ENCODE results near the gene KRTAP5-9. TPM values are rescaled to one million over a fixed set of nuclear protein-coding genes. Genes with fewer than 3 reads are reported as not detected.
"Not testable (repeated sequence)": the region's sequence is repeated elsewhere in the genome, so short reads cannot be mapped to it uniquely, and the experiment has no call there.

KRTAP5-9 gene
- total RNA-seq, 1 donor from 2014 or later, result 0.76 TPM

DNA sequence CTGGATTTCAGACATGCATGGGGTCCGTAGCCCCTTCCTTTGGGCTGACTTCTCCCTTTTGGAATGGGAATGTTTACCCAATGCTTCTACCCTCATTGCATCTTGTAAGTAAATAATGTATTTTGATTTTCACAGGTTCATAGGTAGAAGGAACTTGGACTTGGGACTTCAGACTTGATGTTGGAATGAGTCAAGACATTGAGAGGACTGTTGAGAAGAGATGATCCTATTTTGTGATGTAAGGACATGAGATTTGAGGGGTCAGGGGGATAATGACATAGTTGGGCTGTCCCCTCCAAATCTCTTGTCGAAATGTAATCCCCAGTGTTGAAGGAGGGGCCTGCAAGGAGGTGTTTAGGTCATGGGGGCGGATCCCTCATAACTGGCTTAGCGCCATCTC, 16.2 kb downstream of the KRTAP5-9 start:
- Mint-ChIP-seq H3K4me3 (ENCODE audit: unreplicated experiment) (no peak overlapping the region), H3K27ac (ENCODE audit: unreplicated experiment) (no peak overlapping the region), H3K4me1 (ENCODE audit: low read depth, unreplicated experiment) (peaks cover 13% of the 10 kb centered on the region), H3K36me3 (ENCODE audit: unreplicated experiment) (peaks cover 10% of the 10 kb centered on the region), H3K27me3 (ENCODE audit: unreplicated experiment) (peaks cover 12% of the 10 kb centered on the region), H3K9me3 (ENCODE audit: unreplicated experiment) (peaks cover 23% of the 10 kb centered on the region)
- DNase-seq, result no peak
- TF ChIP-seq, protein P1, sequence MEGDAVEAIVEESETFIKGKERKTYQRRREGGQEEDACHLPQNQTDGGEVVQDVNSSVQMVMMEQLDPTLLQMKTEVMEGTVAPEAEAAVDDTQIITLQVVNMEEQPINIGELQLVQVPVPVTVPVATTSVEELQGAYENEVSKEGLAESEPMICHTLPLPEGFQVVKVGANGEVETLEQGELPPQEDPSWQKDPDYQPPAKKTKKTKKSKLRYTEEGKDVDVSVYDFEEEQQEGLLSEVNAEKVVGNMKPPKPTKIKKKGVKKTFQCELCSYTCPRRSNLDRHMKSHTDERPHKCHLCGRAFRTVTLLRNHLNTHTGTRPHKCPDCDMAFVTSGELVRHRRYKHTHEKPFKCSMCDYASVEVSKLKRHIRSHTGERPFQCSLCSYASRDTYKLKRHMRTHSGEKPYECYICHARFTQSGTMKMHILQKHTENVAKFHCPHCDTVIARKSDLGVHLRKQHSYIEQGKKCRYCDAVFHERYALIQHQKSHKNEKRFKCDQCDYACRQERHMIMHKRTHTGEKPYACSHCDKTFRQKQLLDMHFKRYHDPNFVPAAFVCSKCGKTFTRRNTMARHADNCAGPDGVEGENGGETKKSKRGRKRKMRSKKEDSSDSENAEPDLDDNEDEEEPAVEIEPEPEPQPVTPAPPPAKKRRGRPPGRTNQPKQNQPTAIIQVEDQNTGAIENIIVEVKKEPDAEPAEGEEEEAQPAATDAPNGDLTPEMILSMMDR (IDR thresholded peaks at IDR 0.05; ENCODE audit: partially characterized antibody, unreplicated experiment), result no peak

DNA sequence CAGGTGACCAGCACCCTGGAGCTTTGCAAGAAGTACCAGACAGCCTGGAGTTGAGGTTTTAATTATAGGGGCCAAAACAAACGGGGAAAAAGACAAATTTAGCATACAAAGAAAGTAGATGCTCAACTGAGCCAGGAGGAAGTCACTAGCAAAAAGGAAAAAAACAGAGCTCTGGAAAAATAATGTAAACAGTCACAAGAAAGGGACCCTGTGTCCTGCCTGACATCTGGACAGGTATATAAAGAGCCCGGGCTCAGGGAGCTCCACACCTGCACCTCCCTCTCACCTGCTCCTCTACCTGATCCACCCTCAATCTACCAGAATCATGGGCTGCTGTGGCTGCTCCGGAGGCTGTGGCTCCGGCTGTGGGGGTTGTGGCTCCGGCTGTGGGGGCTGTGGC, 17.0 kb downstream of the KRTAP5-9 start, which contains the start of gene KRTAP5-10:
Gene KRTAP5-10, plus strand, starts transcription at position 301 of the 400 bp plus-strand sequence. Its CDS starts 25 bp downstream, at position 326.
- no peak within 1 kb of the TSS for H3K27ac Mint-ChIP-seq (ENCODE audit: unreplicated experiment)
- DNase-seq, result no peak
- H3K36me3 Mint-ChIP-seq (ENCODE audit: unreplicated experiment), result peaks cover 10% of the 10 kb centered on the region
- H3K4me3 Mint-ChIP-seq (ENCODE audit: unreplicated experiment), result no peak within 1 kb of the TSS
- peaks cover 12% of the 10 kb centered on the region for H3K27me3 Mint-ChIP-seq (ENCODE audit: unreplicated experiment)
- H3K4me1 Mint-ChIP-seq (ENCODE audit: low read depth, unreplicated experiment), result peaks cover 13% of the 10 kb centered on the region
- TF ChIP-seq, protein P1 (IDR thresholded peaks at IDR 0.05; ENCODE audit: partially characterized antibody, unreplicated experiment), result no peak
- H3K9me3 Mint-ChIP-seq (ENCODE audit: unreplicated experiment), result peaks cover 23% of the 10 kb centered on the region

DNA sequence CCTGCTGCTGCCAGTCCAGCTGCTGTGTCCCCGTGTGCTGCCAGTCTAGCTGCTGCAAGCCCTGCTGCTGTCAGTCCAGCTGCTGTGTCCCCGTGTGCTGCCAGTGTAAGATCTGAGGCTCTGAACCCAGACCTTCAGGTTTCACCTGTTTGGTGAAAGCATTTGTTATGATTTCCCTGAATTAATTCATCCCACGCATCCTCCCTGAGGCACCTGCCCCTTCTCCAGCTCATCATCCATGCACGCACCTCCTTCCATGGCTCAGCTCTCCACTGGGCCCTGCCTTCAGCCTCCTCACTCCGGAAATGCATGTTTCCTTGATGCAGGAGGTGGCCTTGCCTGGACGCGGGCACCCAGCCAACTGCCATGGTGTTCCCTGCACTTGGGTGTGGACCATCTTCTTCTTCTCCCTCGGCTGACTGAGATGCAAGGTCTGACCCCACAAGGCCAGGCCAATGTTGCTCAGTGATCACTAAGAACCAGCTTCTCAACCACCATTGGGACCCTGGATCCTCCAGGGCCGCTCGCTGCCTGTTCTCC, 17.9 kb downstream of the KRTAP5-9 start:
- Mint-ChIP-seq H3K27me3 (ENCODE audit: unreplicated experiment) (peaks cover 12% of the 10 kb centered on the region), H3K9me3 (ENCODE audit: unreplicated experiment) (peaks cover 23% of the 10 kb centered on the region), H3K27ac (ENCODE audit: unreplicated experiment) (no peak overlapping the region), H3K4me1 (ENCODE audit: low read depth, unreplicated experiment) (peaks cover 18% of the 10 kb centered on the region), H3K36me3 (ENCODE audit: unreplicated experiment) (peaks cover 10% of the 10 kb centered on the region), H3K4me3 (ENCODE audit: unreplicated experiment) (no peak overlapping the region)
- TF ChIP-seq, protein P1 (IDR thresholded peaks at IDR 0.05; ENCODE audit: partially characterized antibody, unreplicated experiment), result no peak
- no peak for DNase-seq

DNA sequence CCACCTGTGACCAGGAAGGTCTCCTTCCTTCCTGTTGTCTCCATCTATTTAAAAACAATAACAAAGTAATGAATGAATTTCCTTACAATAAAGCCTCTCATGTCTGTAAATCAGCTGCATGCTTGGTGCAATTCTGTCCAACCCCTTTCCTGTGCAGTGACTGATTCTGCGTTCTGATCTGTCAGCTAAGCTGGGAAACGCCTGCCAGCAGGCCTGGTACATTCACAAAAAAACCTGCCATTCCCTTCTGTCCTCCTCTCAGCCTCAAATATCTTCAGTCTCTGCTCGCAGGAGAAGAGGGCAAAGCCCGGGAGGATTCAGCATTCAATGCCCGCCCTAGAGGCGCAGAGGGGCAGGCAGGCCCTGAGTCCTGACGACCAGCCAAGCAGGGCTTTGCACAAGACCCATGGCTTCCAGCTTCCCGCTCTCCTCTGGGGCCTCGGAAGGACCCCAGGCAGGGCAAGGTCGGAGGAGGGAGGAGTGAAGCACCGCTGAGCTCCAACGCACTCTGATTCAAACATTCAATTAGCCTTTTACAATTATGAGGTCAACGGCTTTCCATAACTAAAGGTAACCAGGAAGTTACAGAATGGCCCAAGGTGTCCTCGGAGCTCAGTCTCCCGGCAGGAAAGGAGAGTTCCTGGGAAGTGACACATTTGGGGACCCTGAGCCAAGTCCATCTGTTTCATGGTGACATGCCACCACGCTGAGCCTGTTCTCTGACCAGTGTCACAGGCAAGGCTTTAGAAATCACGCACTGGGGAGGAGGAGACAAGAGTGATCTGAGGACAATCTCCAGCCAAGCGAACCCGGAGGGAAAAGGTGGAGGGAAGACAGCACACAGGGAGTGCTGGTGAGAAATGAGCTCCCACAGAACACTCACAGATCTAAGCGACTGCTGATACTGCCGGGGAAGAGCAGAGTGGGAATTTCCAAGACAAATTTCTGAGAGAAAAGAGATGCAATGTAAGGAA, 18.7 kb downstream of the KRTAP5-9 start:
- Mint-ChIP-seq H3K36me3 (ENCODE audit: unreplicated experiment) (peaks cover 10% of the 10 kb centered on the region), H3K4me1 (ENCODE audit: low read depth, unreplicated experiment) (peaks cover 18% of the 10 kb centered on the region), H3K27ac (ENCODE audit: unreplicated experiment) (peak overlapping the region; percentile 33), H3K9me3 (ENCODE audit: unreplicated experiment) (peaks cover 23% of the 10 kb centered on the region), H3K27me3 (ENCODE audit: unreplicated experiment) (peaks cover 12% of the 10 kb centered on the region)
- not testable (repeated sequence) for DNase-seq; H3K4me3 Mint-ChIP-seq (ENCODE audit: unreplicated experiment)

DNA sequence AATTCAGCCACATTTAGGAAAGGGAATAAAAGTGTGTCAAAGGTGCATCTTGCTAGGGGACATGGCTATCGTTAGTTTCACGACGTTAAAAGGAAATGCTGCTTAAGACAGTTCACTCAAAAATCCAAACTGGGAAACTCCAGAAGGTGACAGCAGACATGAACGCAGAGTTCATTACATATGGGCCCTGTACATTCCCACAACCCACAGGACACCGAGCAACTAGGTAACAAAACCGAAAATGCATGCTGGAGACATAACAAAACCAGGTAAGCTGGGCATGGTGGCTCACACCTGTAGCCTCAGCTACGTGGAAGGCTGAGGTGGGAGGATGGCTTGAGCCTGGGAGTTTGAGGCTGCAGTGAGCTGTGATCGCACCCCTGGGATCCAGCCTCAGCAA, 19.4 kb downstream of the KRTAP5-9 start:
- Mint-ChIP-seq H3K4me1 (ENCODE audit: low read depth, unreplicated experiment) (peaks cover 18% of the 10 kb centered on the region), H3K27me3 (ENCODE audit: unreplicated experiment) (peaks cover 13% of the 10 kb centered on the region), H3K36me3 (ENCODE audit: unreplicated experiment) (peaks cover 10% of the 10 kb centered on the region), H3K9me3 (ENCODE audit: unreplicated experiment) (peaks cover 21% of the 10 kb centered on the region)
- not testable (repeated sequence) for H3K4me3 Mint-ChIP-seq (ENCODE audit: unreplicated experiment); H3K27ac Mint-ChIP-seq (ENCODE audit: unreplicated experiment); DNase-seq

Measured in glutamatergic neuron (in vitro differentiated cells).